ENCODE data around the gene NUP62CL. TPM values are rescaled to one million over a fixed set of nuclear protein-coding genes. Genes with fewer than 3 reads are reported as not detected.

NUP62CL gene
- total RNA-seq, 1 experiment from 2014 or later: 21.1 TPM

DNA sequence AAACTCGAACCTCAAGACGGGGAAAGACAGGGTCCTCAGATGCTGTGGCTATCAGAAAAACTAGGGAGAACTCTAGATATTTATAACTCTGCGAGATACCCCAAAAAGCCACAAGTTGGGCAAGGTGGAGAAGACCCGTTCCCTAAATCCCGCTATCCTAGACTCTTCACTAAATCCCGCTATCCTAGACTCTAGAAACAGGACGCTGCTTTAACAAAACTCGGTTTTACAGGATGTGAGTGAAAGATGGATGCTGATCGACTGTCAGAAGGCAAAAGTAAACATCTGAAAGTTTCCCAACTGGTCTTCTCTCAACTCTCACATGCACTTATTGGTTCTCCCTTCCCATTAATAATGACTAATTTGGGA lies 448 bp upstream of the NUP62CL start:
- H3K4me3 ChIP-seq (replicated peaks in 1 of 2; ENCODE audit: low read depth in 1 of 2, low read length in 2 of 2): peak overlapping the region in 1 of 2 experiments; percentile 71; a peak in 2 of 4 replicates
- intact Hi-C loops (cut with micrococcal nuclease): loop anchor here (10.0 kb wide), 1 partner anchor 72 kb away; no protein-coding TSS in a partner anchor

DNA sequence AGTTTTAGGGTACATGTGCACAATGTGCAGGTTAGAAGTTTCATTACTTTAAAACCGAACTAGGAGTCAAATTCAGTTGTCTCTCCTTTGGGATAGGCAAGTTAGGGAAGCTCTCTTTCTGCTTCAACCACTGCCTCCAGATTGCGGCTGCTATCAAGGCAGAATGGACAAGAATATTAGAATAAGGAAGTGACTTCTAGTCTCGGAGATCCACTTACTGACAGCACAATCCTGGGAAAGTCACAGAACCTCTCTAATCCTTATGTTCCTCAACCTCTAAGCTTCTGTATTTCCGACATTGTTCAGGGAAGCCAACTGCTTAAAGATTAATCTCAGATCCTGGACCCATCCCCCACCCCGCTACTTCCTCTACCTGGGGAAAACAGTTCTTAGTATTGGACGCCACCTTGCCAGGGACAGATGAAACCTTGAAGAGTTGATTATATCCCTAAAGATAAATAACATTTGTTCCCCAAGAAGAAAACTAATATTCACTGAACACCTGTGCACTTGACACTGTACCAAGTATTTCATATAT lies 2.1 kb downstream of the NUP62CL start:
- Histone ChIP-seq H3K9ac (ENCODE audit: low read length) (no peak overlapping the region), H3K36me3 (ENCODE audit: control insufficient read depth in 1 of 2, insufficient read depth in 2 of 2, low read length in 2 of 2) (no peaks in the 10 kb centered on the region), H3K9me3 (ENCODE audit: control insufficient read depth in 1 of 2, insufficient read depth in 1 of 2, low read depth in 1 of 2, low read length in 2 of 2) (no peaks in the 10 kb centered on the region), H3K4me1 (ENCODE audit: control insufficient read depth in 1 of 2, insufficient read depth in 2 of 2, low read length in 2 of 2) (peaks cover 0 to 21% of the 10 kb centered on the region in 2 experiments; a peak in 3 of 4 replicates), H3K27me3 (ENCODE audit: insufficient read depth, low read length) (no peaks in the 10 kb centered on the region), H3K79me2 (ENCODE audit: insufficient read depth, low read length) (peaks cover 11% of the 10 kb centered on the region; the same call in 1 of the 2 replicates), H3K4me3 (replicated peaks in 1 of 2; ENCODE audit: low read depth in 1 of 2, low read length in 2 of 2) (no peak overlapping the region), H3K9me2 (ENCODE audit: insufficient read depth) (no peaks in the 10 kb centered on the region), H3K4me2 (ENCODE audit: low read length) (peak overlapping the region; percentile 42; the same call in 1 of the 2 replicates), H2AFZ (ENCODE audit: low read depth, low read length, poor library complexity, severe bottlenecking) (no peak overlapping the region), H4K20me1 (ENCODE audit: insufficient read depth) (no peaks in the 10 kb centered on the region), H3K27ac (ENCODE audit: low read depth, low read length) (0 out of 2 replicates have a peak overlapping the region, but pooled peaks have one; percentile 22)
- intact Hi-C loops (cut with micrococcal nuclease): loop anchor here (10.0 kb wide), 1 partner anchor 69 kb away; no protein-coding TSS in a partner anchor
- ATAC-seq: no peak
- RAD21 ChIA-PET (ENCODE audit: low non-redundant PET in 1 of 2, low total read pairs in 2 of 2, uncharacterized antibody in 2 of 2, unreplicated experiment in 2 of 2): no interaction called here
- TF ChIP-seq ZFX (IDR thresholded peaks at IDR 0.05) (no peak), CEBPB (IDR thresholded peaks at IDR 0.05; ENCODE audit: low read depth) (no peak), TCF7L2 (IDR thresholded peaks at IDR 0.05; ENCODE audit: borderline replicate concordance, extremely low read depth, insufficient read depth, insufficient read length) (no peak), ZNF274 (IDR thresholded peaks at IDR 0.05; ENCODE audit: low read depth, low read length) (no peak), EGR1 (IDR thresholded peaks at IDR 0.05; ENCODE audit: low read depth) (no peak), EZH2 (IDR thresholded peaks at IDR 0.05) (no peak), JUND (IDR thresholded peaks at IDR 0.05) (no peak), RAD21 (IDR thresholded peaks at IDR 0.05; ENCODE audit: low read depth) (no peak)
- TF ChIP-seq, protein P1, sequence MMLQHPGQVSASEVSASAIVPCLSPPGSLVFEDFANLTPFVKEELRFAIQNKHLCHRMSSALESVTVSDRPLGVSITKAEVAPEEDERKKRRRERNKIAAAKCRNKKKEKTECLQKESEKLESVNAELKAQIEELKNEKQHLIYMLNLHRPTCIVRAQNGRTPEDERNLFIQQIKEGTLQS (IDR thresholded peaks at IDR 0.05): no peak
- TF ChIP-seq, protein P2, sequence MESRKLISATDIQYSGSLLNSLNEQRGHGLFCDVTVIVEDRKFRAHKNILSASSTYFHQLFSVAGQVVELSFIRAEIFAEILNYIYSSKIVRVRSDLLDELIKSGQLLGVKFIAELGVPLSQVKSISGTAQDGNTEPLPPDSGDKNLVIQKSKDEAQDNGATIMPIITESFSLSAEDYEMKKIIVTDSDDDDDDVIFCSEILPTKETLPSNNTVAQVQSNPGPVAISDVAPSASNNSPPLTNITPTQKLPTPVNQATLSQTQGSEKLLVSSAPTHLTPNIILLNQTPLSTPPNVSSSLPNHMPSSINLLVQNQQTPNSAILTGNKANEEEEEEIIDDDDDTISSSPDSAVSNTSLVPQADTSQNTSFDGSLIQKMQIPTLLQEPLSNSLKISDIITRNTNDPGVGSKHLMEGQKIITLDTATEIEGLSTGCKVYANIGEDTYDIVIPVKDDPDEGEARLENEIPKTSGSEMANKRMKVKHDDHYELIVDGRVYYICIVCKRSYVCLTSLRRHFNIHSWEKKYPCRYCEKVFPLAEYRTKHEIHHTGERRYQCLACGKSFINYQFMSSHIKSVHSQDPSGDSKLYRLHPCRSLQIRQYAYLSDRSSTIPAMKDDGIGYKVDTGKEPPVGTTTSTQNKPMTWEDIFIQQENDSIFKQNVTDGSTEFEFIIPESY (IDR thresholded peaks at IDR 0.05; ENCODE audit: extremely low read depth, insufficient replicate concordance, low read length): no peak
- BruUV-seq (replicated peaks): TSS peak; percentile 18
- POLR2A ChIA-PET: interaction anchor here (0.8 kb wide), 1 partner anchor 9 kb away, joined by 3 read pairs; no protein-coding TSS in a partner anchor
- CTCF ChIA-PET: no interaction called here
- DNase-seq (ENCODE audit: low read depth, low spot score): no peak

More for the DNA sequence above, 448 bp upstream of the NUP62CL start:
- BruUV-seq (replicated peaks): no TSS peak
- DNase-seq (ENCODE audit: low read depth, low spot score) (no peak), ATAC-seq (0 out of 2 replicates have a peak, but pooled peaks have one; percentile 4)
- no peaks in the 10 kb centered on the region for H3K9me3 ChIP-seq (ENCODE audit: control insufficient read depth in 1 of 2, insufficient read depth in 1 of 2, low read depth in 1 of 2, low read length in 2 of 2)
- H3K4me2 ChIP-seq (ENCODE audit: low read length): peak overlapping the region; percentile 88
- H3K27me3 ChIP-seq (ENCODE audit: insufficient read depth, low read length): no peaks in the 10 kb centered on the region
- ChIA-PET RAD21 (ENCODE audit: low non-redundant PET in 1 of 2, low total read pairs in 2 of 2, uncharacterized antibody in 2 of 2, unreplicated experiment in 2 of 2) (no interaction called here), CTCF (no interaction called here), POLR2A (no interaction called here)
- H3K4me1 ChIP-seq (ENCODE audit: control insufficient read depth in 1 of 2, insufficient read depth in 2 of 2, low read length in 2 of 2): peaks cover 0 to 13% of the 10 kb centered on the region in 2 experiments; a peak in 3 of 4 replicates
- peaks cover 11% of the 10 kb centered on the region; the same call in 1 of the 2 replicates for H3K79me2 ChIP-seq (ENCODE audit: insufficient read depth, low read length)
- H4K20me1 ChIP-seq (ENCODE audit: insufficient read depth): no peaks in the 10 kb centered on the region
- TF ChIP-seq, protein P2 (IDR thresholded peaks at IDR 0.05; ENCODE audit: extremely low read depth, insufficient replicate concordance, low read length): no peak
- no peak for TF ChIP-seq JUND (IDR thresholded peaks at IDR 0.05)
- H3K9ac ChIP-seq (ENCODE audit: low read length): no peak overlapping the region
- H2AFZ ChIP-seq (ENCODE audit: low read depth, low read length, poor library complexity, severe bottlenecking): peak overlapping the region; percentile 74
- no peaks in the 10 kb centered on the region for H3K36me3 ChIP-seq (ENCODE audit: control insufficient read depth in 1 of 2, insufficient read depth in 2 of 2, low read length in 2 of 2)
- no peak overlapping the region for H3K27ac ChIP-seq (ENCODE audit: low read depth, low read length)
- H3K9me2 ChIP-seq (ENCODE audit: insufficient read depth): no peaks in the 10 kb centered on the region

Measured in HCT116 (cell line).